ENCODE data around the gene FIBP. TPM values are rescaled to one million over a fixed set of nuclear protein-coding genes. Genes with fewer than 3 reads are reported as not detected.

FIBP gene
- total RNA-seq, 1 experiment from 2014 or later: 93.1 TPM

DNA sequence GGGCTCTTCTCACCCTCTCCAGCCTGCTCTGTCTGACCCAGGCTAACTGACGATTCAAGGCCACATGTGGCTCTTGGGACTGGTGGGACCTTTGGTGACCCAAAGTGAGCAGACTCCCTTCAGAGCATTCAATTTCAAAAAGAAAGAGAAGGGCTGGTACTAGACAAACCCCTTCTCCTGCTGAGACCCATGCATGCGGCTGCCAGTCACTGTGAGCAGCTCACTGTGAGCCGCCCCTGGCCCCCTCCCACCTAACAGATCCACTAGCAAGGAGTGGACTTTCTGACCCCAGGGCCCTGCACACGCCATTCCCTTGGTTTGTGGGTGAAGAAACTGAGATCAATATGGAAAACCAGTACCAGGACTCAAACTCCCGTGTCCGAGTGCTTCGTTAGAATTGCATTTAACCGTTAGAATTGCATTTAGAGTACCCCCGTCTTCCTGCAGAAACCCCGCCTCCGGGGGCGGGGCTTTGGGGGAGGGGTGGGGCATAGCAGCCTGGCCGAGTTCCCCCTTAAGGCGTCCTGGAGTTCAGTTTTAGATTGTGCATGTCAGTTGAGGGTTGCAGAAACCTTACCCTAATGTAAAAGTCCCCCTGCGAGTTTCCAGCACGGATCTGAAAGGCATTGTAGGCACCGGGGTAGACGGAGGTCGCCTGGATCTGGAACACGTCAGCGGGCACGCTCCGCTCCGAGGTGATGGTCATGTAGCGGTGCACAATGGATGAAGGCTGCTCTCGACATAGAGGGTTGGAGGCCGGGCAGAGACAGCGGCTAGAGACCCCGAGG lies 20.8 kb downstream of the FIBP start:
- H3K27ac Mint-ChIP-seq: peak overlapping the region; percentile 44
- ATAC-seq: peak; percentile 44
- peaks cover 11% of the 10 kb centered on the region for H3K4me1 Mint-ChIP-seq
- peak; percentile 74 for DNase-seq (ENCODE audit: low spot score)
- H3K27me3 Mint-ChIP-seq (ENCODE audit: low read depth): peaks cover 42% of the 10 kb centered on the region
- CTCF ChIA-PET: interaction anchor here (0.5 to 16.6 kb wide), 7 partner anchors 8 to 181 kb away, joined by 3 to 539 read pairs (median 4); partner anchors contain the start of genes CCDC85B, CFL1, FIBP and MUS81
- peaks cover 20% of the 10 kb centered on the region for H3K36me3 Mint-ChIP-seq
- POLR2A ChIA-PET: interaction anchor here (0.7 to 3.1 kb wide), 4 partner anchors 8 to 25 kb away, joined by 3 to 19 read pairs (median 4); partner anchors contain the start of genes CFL1, FIBP and MUS81
- TF ChIP-seq IRF2 (CRISPR knock-in tag; IDR thresholded peaks at IDR 0.05; ENCODE audit: borderline replicate concordance, low read depth) (no peak), TP53 (CRISPR knock-in tag; IDR thresholded peaks at IDR 0.05) (no peak), HMGXB4 (CRISPR knock-in tag; IDR thresholded peaks at IDR 0.05) (no peak), MYBL2 (CRISPR knock-in tag; IDR thresholded peaks at IDR 0.05) (0 out of 2 replicates have a peak, but pooled peaks have one; percentile 14), ZNF423 (CRISPR knock-in tag; IDR thresholded peaks at IDR 0.05) (no peak)
- TF ChIP-seq, protein P1, sequence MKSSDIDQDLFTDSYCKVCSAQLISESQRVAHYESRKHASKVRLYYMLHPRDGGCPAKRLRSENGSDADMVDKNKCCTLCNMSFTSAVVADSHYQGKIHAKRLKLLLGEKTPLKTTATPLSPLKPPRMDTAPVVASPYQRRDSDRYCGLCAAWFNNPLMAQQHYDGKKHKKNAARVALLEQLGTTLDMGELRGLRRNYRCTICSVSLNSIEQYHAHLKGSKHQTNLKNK (CRISPR knock-in tag; IDR thresholded peaks at IDR 0.05): peak; percentile 13; the same call in 1 of the 2 replicates
- H3K9me3 Mint-ChIP-seq: no peaks in the 10 kb centered on the region
- H3K4me3 Mint-ChIP-seq: peak overlapping the region; percentile 88

DNA sequence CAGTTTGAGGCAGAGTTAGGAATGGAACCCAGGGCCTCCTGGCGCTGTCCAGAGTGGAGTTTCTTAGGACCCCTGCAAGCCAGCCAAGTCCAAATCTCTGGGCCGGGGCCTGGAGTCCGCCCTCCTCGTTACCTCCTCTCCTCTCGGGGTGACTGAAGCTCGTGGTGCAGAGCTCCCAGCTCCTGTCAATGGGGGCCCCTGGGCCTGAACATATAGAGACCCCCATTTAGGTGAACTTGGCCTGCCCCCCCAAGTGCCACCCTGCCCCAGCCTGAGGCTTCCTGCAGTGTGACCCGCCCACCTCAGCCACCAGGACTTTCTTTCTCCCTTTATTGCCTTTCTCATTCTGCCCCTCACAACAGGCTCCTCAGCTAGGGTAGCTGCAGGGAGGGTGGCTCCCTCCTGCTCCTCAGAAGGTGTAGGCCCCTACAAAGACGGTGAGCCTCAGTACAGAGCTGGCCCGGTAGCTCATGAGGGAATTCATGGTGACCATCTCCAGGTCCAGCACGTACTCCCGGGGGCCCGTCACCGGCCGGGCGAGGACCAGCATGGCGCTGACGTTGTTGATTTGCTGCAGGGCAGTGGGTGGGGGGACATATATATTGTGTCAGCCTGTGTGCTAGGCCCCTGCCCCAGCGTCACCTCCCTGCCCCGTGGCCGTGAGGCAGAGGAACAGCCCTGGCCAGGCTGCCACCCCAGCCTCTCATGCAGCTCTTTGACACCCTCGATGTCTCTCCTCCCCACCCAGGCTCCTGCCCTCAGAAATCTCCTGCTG lies 21.6 kb downstream of the FIBP start:
- no peak for DNase-seq (ENCODE audit: low spot score)
- Mint-ChIP-seq H3K9me3 (no peaks in the 10 kb centered on the region), H3K27ac (peak overlapping the region; percentile 34; the same call in 1 of the 2 replicates), H3K36me3 (peaks cover 20% of the 10 kb centered on the region), H3K4me1 (peaks cover 12% of the 10 kb centered on the region), H3K27me3 (ENCODE audit: low read depth) (peaks cover 37% of the 10 kb centered on the region), H3K4me3 (peak overlapping the region; percentile 88; the same call in 1 of the 2 replicates)
- no peak for ATAC-seq
- CTCF ChIA-PET: interaction anchor here (0.5 to 16.6 kb wide), 5 partner anchors 14 to 181 kb away, joined by 3 to 539 read pairs (median 4); partner anchors contain the start of genes CCDC85B and FIBP
- TF ChIP-seq CREM (CRISPR knock-in tag; IDR thresholded peaks at IDR 0.05): no peak
- POLR2A ChIA-PET: interaction anchor here (0.5 to 1.1 kb wide), 3 partner anchors 13 to 701 kb away, joined by 3 to 4 read pairs (median 3); partner anchors contain the start of gene FIBP

GRCh38 chr11:65865550-65866172 lies 22.6 kb downstream of the FIBP start:
- peaks cover 20% of the 10 kb centered on the region for H3K36me3 Mint-ChIP-seq
- H3K27ac Mint-ChIP-seq: no peak overlapping the region
- H3K4me3 Mint-ChIP-seq: no peak overlapping the region
- H3K9me3 Mint-ChIP-seq: no peaks in the 10 kb centered on the region
- ATAC-seq (no peak), DNase-seq (ENCODE audit: low spot score) (no peak)
- no peak for TF ChIP-seq ETV6 (CRISPR knock-in tag; IDR thresholded peaks at IDR 0.05)
- no peak for TF ChIP-seq ZNF232 (CRISPR knock-in tag; IDR thresholded peaks at IDR 0.05)
- TF ChIP-seq, protein P2, sequence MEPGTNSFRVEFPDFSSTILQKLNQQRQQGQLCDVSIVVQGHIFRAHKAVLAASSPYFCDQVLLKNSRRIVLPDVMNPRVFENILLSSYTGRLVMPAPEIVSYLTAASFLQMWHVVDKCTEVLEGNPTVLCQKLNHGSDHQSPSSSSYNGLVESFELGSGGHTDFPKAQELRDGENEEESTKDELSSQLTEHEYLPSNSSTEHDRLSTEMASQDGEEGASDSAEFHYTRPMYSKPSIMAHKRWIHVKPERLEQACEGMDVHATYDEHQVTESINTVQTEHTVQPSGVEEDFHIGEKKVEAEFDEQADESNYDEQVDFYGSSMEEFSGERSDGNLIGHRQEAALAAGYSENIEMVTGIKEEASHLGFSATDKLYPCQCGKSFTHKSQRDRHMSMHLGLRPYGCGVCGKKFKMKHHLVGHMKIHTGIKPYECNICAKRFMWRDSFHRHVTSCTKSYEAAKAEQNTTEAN (CRISPR knock-in tag; IDR thresholded peaks at IDR 0.05): no peak
- TF ChIP-seq ZNF263 (CRISPR knock-in tag; IDR thresholded peaks at IDR 0.05; ENCODE audit: low read depth): no peak
- TF ChIP-seq, protein P3, sequence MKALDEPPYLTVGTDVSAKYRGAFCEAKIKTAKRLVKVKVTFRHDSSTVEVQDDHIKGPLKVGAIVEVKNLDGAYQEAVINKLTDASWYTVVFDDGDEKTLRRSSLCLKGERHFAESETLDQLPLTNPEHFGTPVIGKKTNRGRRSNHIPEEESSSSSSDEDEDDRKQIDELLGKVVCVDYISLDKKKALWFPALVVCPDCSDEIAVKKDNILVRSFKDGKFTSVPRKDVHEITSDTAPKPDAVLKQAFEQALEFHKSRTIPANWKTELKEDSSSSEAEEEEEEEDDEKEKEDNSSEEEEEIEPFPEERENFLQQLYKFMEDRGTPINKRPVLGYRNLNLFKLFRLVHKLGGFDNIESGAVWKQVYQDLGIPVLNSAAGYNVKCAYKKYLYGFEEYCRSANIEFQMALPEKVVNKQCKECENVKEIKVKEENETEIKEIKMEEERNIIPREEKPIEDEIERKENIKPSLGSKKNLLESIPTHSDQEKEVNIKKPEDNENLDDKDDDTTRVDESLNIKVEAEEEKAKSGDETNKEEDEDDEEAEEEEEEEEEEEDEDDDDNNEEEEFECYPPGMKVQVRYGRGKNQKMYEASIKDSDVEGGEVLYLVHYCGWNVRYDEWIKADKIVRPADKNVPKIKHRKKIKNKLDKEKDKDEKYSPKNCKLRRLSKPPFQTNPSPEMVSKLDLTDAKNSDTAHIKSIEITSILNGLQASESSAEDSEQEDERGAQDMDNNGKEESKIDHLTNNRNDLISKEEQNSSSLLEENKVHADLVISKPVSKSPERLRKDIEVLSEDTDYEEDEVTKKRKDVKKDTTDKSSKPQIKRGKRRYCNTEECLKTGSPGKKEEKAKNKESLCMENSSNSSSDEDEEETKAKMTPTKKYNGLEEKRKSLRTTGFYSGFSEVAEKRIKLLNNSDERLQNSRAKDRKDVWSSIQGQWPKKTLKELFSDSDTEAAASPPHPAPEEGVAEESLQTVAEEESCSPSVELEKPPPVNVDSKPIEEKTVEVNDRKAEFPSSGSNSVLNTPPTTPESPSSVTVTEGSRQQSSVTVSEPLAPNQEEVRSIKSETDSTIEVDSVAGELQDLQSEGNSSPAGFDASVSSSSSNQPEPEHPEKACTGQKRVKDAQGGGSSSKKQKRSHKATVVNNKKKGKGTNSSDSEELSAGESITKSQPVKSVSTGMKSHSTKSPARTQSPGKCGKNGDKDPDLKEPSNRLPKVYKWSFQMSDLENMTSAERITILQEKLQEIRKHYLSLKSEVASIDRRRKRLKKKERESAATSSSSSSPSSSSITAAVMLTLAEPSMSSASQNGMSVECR (CRISPR knock-in tag; IDR thresholded peaks at IDR 0.05; ENCODE audit: borderline replicate concordance): no peak
- TF ChIP-seq MLX (CRISPR knock-in tag; IDR thresholded peaks at IDR 0.05): no peak
- TF ChIP-seq, protein P4, sequence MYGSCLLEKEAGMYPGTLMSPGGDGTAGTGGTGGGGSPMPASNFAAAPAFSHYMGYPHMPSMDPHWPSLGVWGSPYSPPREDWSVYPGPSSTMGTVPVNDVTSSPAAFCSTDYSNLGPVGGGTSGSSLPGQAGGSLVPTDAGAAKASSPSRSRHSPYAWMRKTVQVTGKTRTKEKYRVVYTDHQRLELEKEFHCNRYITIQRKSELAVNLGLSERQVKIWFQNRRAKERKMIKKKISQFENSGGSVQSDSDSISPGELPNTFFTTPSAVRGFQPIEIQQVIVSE (CRISPR knock-in tag; IDR thresholded peaks at IDR 0.05; ENCODE audit: borderline replicate concordance): no peak
- ChIA-PET POLR2A (no interaction called here), CTCF (interaction anchor here (16.6 kb wide), 1 partner anchor 24 kb away, joined by 539 read pairs; the partner anchor contains the start of genes CCDC85B and FIBP)
- peaks cover 26% of the 10 kb centered on the region for H3K27me3 Mint-ChIP-seq (ENCODE audit: low read depth)
- H3K4me1 Mint-ChIP-seq: peaks cover 19% of the 10 kb centered on the region
